Islet precursor cell (in vitro differentiated cells): ENCODE results near the gene CFAP141.

Source experiments
- DNase-seq: peaks from one replicate; pipeline ENCODE4 v3.0.0-alpha.2; 2018

CFAP141 gene

DNA sequence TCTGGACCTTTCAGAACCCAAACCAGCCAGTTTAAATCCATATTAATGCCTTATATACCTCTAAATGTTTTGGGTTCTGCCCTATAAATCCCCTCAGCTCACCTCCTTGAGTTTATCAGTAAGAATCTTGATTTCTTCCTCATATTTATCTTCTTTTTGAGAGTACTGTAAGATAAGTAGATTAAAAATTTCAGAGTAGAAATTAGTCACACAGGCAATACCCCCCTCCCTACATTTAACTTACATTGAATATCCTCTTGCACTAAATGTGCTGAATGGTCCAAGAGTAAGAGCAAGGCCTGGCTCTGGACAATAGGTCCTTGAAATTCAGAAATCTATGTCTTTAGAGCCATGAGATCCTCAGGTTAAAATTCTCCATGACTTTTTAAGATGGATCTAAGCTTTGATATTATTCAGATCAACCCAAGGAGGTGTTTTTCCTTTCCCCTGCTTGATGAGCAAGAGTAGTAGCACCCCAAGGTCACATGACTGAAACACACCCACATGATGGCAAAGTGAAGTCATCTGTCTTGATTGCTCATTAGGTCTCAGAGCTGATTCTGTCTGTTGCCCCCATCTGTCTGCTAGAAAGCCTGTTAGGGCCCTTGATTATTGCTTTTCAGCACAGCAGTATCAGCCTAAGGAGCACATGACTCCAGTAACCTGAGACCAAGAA, 35.4 kb downstream of the CFAP141 start:
- no peak for DNase-seq

DNA sequence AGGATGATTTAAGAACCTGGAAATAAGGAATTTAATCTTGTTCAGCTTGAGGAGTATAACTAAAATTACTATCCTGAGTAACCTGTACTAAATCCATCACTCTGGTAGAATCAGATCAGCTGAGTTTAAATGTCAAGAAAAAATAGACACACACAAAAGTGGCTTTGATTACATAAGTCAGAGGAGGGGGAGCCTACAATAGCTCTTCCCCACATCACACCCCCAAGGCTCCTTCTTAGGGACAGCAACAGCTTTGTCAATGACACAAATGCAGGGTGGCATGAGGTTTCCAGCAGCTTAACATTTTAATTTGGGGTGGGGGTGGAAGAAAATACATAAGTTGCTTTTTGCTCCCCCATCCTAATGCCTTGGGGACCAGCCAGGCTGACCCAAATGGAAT, 38.7 kb downstream of the CFAP141 start:
- DNase-seq, result no peak

- DNase-seq, result no peak
Measured at GRCh38 chr1:154166207-154166606, 39.9 kb downstream of the CFAP141 start.

GRCh38 chr1:154159554-154159953, 46.6 kb downstream of the CFAP141 start:
- no peak for DNase-seq

GRCh38 chr1:154158307-154159125, 47.6 kb downstream of the CFAP141 start:
- DNase-seq, result no peak

GRCh38 chr1:154157520-154158306, 48.4 kb downstream of the CFAP141 start:
- peak; percentile 60 for DNase-seq

DNA sequence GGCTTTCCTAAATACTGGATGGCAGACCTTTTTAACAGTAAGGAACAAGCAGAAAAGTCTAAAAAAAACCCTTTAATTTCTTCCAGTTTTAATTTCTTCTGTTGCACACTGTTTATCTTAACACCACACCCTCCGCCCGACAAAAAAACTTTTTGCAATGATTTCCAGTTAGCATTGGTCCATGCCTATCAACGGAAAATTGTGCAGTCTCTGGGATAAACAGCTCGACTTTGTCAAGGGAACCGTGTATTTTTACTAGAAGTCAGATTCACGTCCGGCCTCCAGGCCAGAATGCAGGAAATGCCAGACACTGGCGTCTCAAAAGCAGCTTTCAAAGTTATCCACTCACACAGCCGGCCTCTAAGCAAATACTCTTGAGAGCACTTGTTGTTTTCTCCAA, 50.9 kb downstream of the CFAP141 start:
- peak; percentile 60 for DNase-seq

DNA sequence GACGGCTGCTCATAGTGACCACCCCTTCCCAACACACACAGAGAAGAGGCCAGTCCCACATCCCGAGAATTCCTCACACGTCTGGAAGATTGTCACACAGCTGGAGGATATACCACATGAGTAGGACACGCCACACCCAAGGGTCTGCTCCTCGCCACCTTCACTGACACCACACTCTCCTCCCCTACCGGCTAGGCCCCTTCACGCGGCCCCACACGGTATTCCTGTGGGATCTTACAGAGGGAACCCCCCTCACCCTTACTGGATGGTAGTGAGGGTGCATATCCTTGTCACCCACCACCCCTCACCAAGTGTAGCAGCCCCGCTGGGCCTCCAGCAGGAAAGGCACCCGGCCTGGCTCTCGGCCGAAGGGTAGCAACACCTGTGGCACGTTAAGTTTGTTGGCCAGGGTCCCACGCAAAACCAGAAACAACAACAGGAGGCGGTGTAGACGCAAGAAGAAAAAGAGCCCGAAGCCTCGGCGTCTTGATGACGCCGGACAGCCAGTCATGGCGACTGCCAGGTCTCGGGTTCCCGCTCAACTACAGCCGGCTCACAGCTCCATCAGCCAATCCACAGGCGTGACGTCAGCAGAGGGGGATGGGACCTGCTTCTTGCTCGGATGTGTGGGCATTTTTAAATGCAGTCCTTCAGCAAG, 51.5 kb downstream of the CFAP141 start, which contains the start of gene NUP210L:
Gene NUP210L (minus strand): TSS at position 540 of the 658 bp plus-strand sequence.
- peak; percentile 67 for DNase-seq

DNA sequence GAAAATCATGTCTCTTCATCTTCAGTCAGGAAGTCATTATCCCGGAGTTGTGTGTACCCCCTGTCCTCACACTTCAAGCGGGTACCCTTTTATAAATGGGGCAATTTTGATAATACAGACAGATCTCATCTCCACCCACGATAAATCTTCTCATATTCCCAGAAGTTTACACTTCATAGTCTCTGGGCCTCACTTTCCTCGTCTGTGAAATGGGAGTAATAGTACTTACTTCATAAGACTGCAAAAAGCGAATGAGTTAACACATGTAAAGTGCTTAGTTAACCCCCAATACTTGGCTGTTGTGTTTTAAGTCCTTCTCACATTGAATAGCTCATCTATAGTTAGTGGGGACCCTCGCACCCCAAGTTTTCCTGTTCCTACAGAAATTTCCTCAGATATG, 52.1 kb downstream of the CFAP141 start:
- DNase-seq, result no peak

GRCh38 chr1:154151311-154151710, 54.8 kb downstream of the CFAP141 start:
- DNase-seq, result no peak
